Hepatocyte (in vitro differentiated cells): ENCODE data around the gene MAPRE2. TPM values are rescaled to one million over a fixed set of nuclear protein-coding genes. Genes with fewer than 3 reads are reported as not detected.
"Not testable (repeated sequence)": the region's sequence is repeated elsewhere in the genome, so short reads cannot be mapped to it uniquely, and the experiment has no call there.

Experiments used
- DNase-seq: peaks from one replicate; pipeline ENCODE4 v3.0.0-alpha.2; 2016; ENCODE audit warnings: low spot score
- H2AFZ ChIP-seq: fragments of 200-600 bp; sonication (generic); 2 replicates; pipeline ENCODE4 v1.6.0; 2016; ENCODE audit warnings: antibody characterized with exemption, mild to moderate bottlenecking
- H3K27ac ChIP-seq: fragments of 200-600 bp; sonication (generic); 2 replicates; pipeline ENCODE4 v1.5.1; 2016; ENCODE audit warnings: mild to moderate bottlenecking
- H3K27me3 ChIP-seq: fragments of 200-600 bp; sonication (generic); 2 replicates; pipeline ENCODE4 v1.6.1; 2016
- H3K36me3 ChIP-seq: fragments of 200-600 bp; sonication (generic); replicated peaks from 2 replicates; pipeline ENCODE4 v1.5.1; 2016; ENCODE audit warnings: low read depth; ENCODE audit not compliant: insufficient read depth
- H3K4me1 ChIP-seq: fragments of 200-600 bp; sonication (generic); 2 replicates; pipeline ENCODE4 v1.5.1; 2016; ENCODE audit warnings: mild to moderate bottlenecking, moderate library complexity; ENCODE audit not compliant: insufficient read depth
- H3K4me2 ChIP-seq: fragments of 200-600 bp; sonication (generic); 2 replicates; pipeline ENCODE4 v1.6.0; 2016
- H3K4me3 ChIP-seq: fragments of 200-600 bp; sonication (generic); 2 replicates; pipeline ENCODE4 v1.5.1; 2016; ENCODE audit warnings: mild to moderate bottlenecking
- H3K79me2 ChIP-seq: fragments of 200-600 bp; sonication (generic); 2 replicates; pipeline ENCODE4 v1.6.0; 2017; ENCODE audit warnings: mild to moderate bottlenecking
- H3K9me2 ChIP-seq: fragments of 200-600 bp; sonication (generic); replicated peaks from 2 replicates; pipeline ENCODE4 v1.6.0; 2017; ENCODE audit warnings: mild to moderate bottlenecking; ENCODE audit not compliant: insufficient read depth
- H3K9me3 ChIP-seq: fragments of 200-600 bp; sonication (generic); 2 replicates; pipeline ENCODE4 v1.5.1; 2016; ENCODE audit warnings: low read depth, mild to moderate bottlenecking
- H4K20me1 ChIP-seq: fragments of 200-600 bp; sonication (generic); 2 replicates; pipeline ENCODE4 v1.6.0; 2016; ENCODE audit warnings: mild to moderate bottlenecking; ENCODE audit not compliant: insufficient read depth, poor library complexity, severe bottlenecking
- CTCF ChIP-seq: fragments of 200-600 bp; sonication (generic); IDR thresholded peaks from 2 replicates; pipeline ENCODE4 v1.5.1; 2016; ENCODE audit warnings: antibody characterized with exemption, mild to moderate bottlenecking; ENCODE audit not compliant: poor library complexity
- EZH2 ChIP-seq: fragments of 200-600 bp; sonication (generic); IDR thresholded peaks from 2 replicates; pipeline ENCODE4 v1.6.1; 2016; ENCODE audit warnings: antibody characterized with exemption, mild to moderate bottlenecking, borderline replicate concordance
- EZH2phosphoT487 ChIP-seq: fragments of 200-600 bp; sonication (generic); IDR thresholded peaks from one replicate; pipeline ENCODE4 v1.6.1; 2018; ENCODE audit warnings: antibody characterized with exemption, mild to moderate bottlenecking, low read depth, moderate library complexity; ENCODE audit not compliant: unreplicated experiment, severe bottlenecking
- WGBS: methylation state at CpG from one replicate; pipeline ENCODE4 v1.1.6; 2016; ENCODE audit warnings: low lambda C conversion rate; ENCODE audit errors: missing lambda C conversion rate; 5-methylcytosine and 5-hydroxymethylcytosine counted together
- polyA plus RNA-seq: library from polyadenylated mRNA; unstranded; fragments of >200 nt; fragmentation: Nextera tagmentation; extraction: Ambion mirVana; gene quantifications from 2 replicates; pipeline ENCODE4 v1.2.1, GENCODE V29; 2016
- total RNA-seq: library from RNA; depleted of rRNA; stranded (reverse); fragments of >200 nt; gene quantifications from 2 replicates; pipeline ENCODE4 v1.2.3, GENCODE V29; 2014

The MAPRE2 gene
- total and polyA plus RNA-seq, 2 experiments from 2014 or later, result 19.1 to 27.6 TPM

- H4K20me1 ChIP-seq, result no peaks in the 10 kb centered on the region
- no peak for TF ChIP-seq EZH2
- no peak for TF ChIP-seq CTCF
- TF ChIP-seq EZH2phosphoT487, result no peak
- no peak overlapping the region for H3K4me2 ChIP-seq
- no peaks in the 10 kb centered on the region for H3K79me2 ChIP-seq
- DNase-seq, result no peak
- 94% methylated on average over 5 of the region's 5 CpGs for WGBS
- H3K36me3 ChIP-seq, result no peaks in the 10 kb centered on the region
- no peaks in the 10 kb centered on the region for H3K9me2 ChIP-seq
- no peak overlapping the region for H2AFZ ChIP-seq
- no peaks in the 10 kb centered on the region for H3K9me3 ChIP-seq
- no peak overlapping the region for H3K27ac ChIP-seq
- no peak overlapping the region for H3K4me3 ChIP-seq
- H3K27me3 ChIP-seq, result no peaks in the 10 kb centered on the region
- H3K4me1 ChIP-seq, result no peaks in the 10 kb centered on the region
These were observed 122.5 kb downstream of the MAPRE2 start for GRCh38 chr18:35163721-35164120.

- DNase-seq, result no peak
- H3K79me2 ChIP-seq, result no peaks in the 10 kb centered on the region
- no peaks in the 10 kb centered on the region for H3K9me3 ChIP-seq
- H3K4me3 ChIP-seq, result no peak overlapping the region
- H2AFZ ChIP-seq, result no peak overlapping the region
- no peak overlapping the region for H3K4me2 ChIP-seq
- no peaks in the 10 kb centered on the region for H3K36me3 ChIP-seq
- H3K9me2 ChIP-seq, result no peaks in the 10 kb centered on the region
- H3K27me3 ChIP-seq, result no peaks in the 10 kb centered on the region
- no peak overlapping the region for H3K27ac ChIP-seq
- 90% methylated on average over 6 of the region's 6 CpGs for WGBS
- H4K20me1 ChIP-seq, result no peaks in the 10 kb centered on the region
- TF ChIP-seq EZH2 (no peak), CTCF (no peak), EZH2phosphoT487 (no peak)
- no peaks in the 10 kb centered on the region for H3K4me1 ChIP-seq
These were observed 122.9 kb downstream of the MAPRE2 start for GRCh38 chr18:35164133-35164532.

GRCh38 chr18:35167332-35167731 is 126.1 kb downstream of the MAPRE2 start:
- Histone ChIP-seq H3K4me1 (peaks cover 6% of the 10 kb centered on the region), H3K36me3 (no peaks in the 10 kb centered on the region), H4K20me1 (no peaks in the 10 kb centered on the region), H3K79me2 (no peaks in the 10 kb centered on the region), H3K9me2 (no peaks in the 10 kb centered on the region), H3K9me3 (no peaks in the 10 kb centered on the region), H3K4me2 (no peak overlapping the region), H2AFZ (no peak overlapping the region), H3K27me3 (no peaks in the 10 kb centered on the region), H3K4me3 (no peak overlapping the region), H3K27ac (peak overlapping the region; percentile 69)
- DNase-seq, result no peak
- WGBS, result 58% methylated on average over 6 of the region's 6 CpGs
- no peak for TF ChIP-seq EZH2phosphoT487
- TF ChIP-seq EZH2, result no peak
- no peak for TF ChIP-seq CTCF

GRCh38 chr18:35167857-35168256 is 126.6 kb downstream of the MAPRE2 start:
- H3K36me3 ChIP-seq, result no peaks in the 10 kb centered on the region
- no peak overlapping the region for H3K4me3 ChIP-seq
- no peaks in the 10 kb centered on the region for H3K79me2 ChIP-seq
- H3K4me2 ChIP-seq, result no peak overlapping the region
- no peaks in the 10 kb centered on the region for H3K27me3 ChIP-seq
- no peak overlapping the region for H2AFZ ChIP-seq
- H4K20me1 ChIP-seq, result no peaks in the 10 kb centered on the region
- peaks cover 6% of the 10 kb centered on the region for H3K4me1 ChIP-seq
- no peaks in the 10 kb centered on the region for H3K9me2 ChIP-seq
- TF ChIP-seq EZH2 (no peak), EZH2phosphoT487 (no peak), CTCF (no peak)
- peak overlapping the region; percentile 69 for H3K27ac ChIP-seq
- DNase-seq, result no peak
- H3K9me3 ChIP-seq, result no peaks in the 10 kb centered on the region

GRCh38 chr18:35170323-35170722 is 129.1 kb downstream of the MAPRE2 start:
- H3K36me3 ChIP-seq, H3K9me2 ChIP-seq, H3K4me3 ChIP-seq, DNase-seq, H3K4me1 ChIP-seq, H3K79me2 ChIP-seq, H2AFZ ChIP-seq, H3K4me2 ChIP-seq, H3K27ac ChIP-seq, H3K27me3 ChIP-seq, H4K20me1 ChIP-seq, H3K9me3 ChIP-seq: not testable (repeated sequence)
- WGBS, result 92% methylated on average over 1 of the region's 1 CpG
